ENCODE results near the gene PBOV1.

- TF ChIP-seq, protein P1, sequence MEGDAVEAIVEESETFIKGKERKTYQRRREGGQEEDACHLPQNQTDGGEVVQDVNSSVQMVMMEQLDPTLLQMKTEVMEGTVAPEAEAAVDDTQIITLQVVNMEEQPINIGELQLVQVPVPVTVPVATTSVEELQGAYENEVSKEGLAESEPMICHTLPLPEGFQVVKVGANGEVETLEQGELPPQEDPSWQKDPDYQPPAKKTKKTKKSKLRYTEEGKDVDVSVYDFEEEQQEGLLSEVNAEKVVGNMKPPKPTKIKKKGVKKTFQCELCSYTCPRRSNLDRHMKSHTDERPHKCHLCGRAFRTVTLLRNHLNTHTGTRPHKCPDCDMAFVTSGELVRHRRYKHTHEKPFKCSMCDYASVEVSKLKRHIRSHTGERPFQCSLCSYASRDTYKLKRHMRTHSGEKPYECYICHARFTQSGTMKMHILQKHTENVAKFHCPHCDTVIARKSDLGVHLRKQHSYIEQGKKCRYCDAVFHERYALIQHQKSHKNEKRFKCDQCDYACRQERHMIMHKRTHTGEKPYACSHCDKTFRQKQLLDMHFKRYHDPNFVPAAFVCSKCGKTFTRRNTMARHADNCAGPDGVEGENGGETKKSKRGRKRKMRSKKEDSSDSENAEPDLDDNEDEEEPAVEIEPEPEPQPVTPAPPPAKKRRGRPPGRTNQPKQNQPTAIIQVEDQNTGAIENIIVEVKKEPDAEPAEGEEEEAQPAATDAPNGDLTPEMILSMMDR (tag by site-specific recombination; IDR thresholded peaks at IDR 0.05) = no peak
- TF ChIP-seq MEIS1 (CRISPR knock-in tag; IDR thresholded peaks at IDR 0.05; ENCODE audit: borderline replicate concordance) (no peak), ZNF776 (tag by site-specific recombination; IDR thresholded peaks at IDR 0.05; ENCODE audit: borderline replicate concordance) (no peak), ZFP41 (tag by site-specific recombination; IDR thresholded peaks at IDR 0.05; ENCODE audit: borderline replicate concordance) (no peak), ZNF747 (tag by site-specific recombination; IDR thresholded peaks at IDR 0.05) (no peak), ZNF16 (tag by site-specific recombination; IDR thresholded peaks at IDR 0.05; ENCODE audit: low read depth) (no peak)
Observed at GRCh38 chr6:138183790-138184134, 34.5 kb downstream of the PBOV1 start.
